Measurements from ENCODE around the gene LACC1.

The LACC1 gene

GRCh38 chr13:43879755-43880181 lies at the start of gene LACC1:
Gene LACC1, plus strand, starts transcription at chr13:43879904. Its CDS starts 1,082 bp downstream, at chr13:43880986.
- Histone ChIP-seq H3K9me3 (ENCODE audit: control insufficient read depth, insufficient read depth, low read length) (no peaks in the 10 kb centered on the region; the same call in 1 of the 2 replicates), H3K4me1 (ENCODE audit: insufficient read depth, low read length) (peaks cover 15% of the 10 kb centered on the region), H3K36me3 (ENCODE audit: insufficient read depth, low read length) (no peaks in the 10 kb centered on the region), H3K9ac (ENCODE audit: low read depth, low read length) (peak within 1 kb of the TSS; percentile 94)

- H3K4me1 ChIP-seq (ENCODE audit: insufficient read depth, low read length): no peaks in the 10 kb centered on the region
- no peaks in the 10 kb centered on the region for H3K9me3 ChIP-seq (ENCODE audit: control insufficient read depth, insufficient read depth, low read length)
- H3K36me3 ChIP-seq (ENCODE audit: insufficient read depth, low read length): no peaks in the 10 kb centered on the region
- H3K9ac ChIP-seq (ENCODE audit: low read depth, low read length): no peak overlapping the region
These were observed 49.2 kb upstream of the LACC1 start for GRCh38 chr13:43830497-43830881.

- Histone ChIP-seq H3K9ac (ENCODE audit: low read depth, low read length) (no peak overlapping the region), H3K9me3 (ENCODE audit: control insufficient read depth, insufficient read depth, low read length) (no peaks in the 10 kb centered on the region), H3K36me3 (ENCODE audit: insufficient read depth, low read length) (no peaks in the 10 kb centered on the region), H3K4me1 (ENCODE audit: insufficient read depth, low read length) (no peaks in the 10 kb centered on the region)
These were observed 48.6 kb upstream of the LACC1 start for GRCh38 chr13:43831088-43831487.

GRCh38 chr13:43835701-43836100 lies 44.0 kb upstream of the LACC1 start:
- Histone ChIP-seq H3K9ac (ENCODE audit: low read depth, low read length) (no peak overlapping the region), H3K9me3 (ENCODE audit: control insufficient read depth, insufficient read depth, low read length) (no peaks in the 10 kb centered on the region), H3K4me1 (ENCODE audit: insufficient read depth, low read length) (no peaks in the 10 kb centered on the region), H3K36me3 (ENCODE audit: insufficient read depth, low read length) (no peaks in the 10 kb centered on the region)

GRCh38 chr13:43838909-43839308 lies 40.8 kb upstream of the LACC1 start:
- no peaks in the 10 kb centered on the region for H3K9me3 ChIP-seq (ENCODE audit: control insufficient read depth, insufficient read depth, low read length)
- no peaks in the 10 kb centered on the region for H3K4me1 ChIP-seq (ENCODE audit: insufficient read depth, low read length)
- no peak overlapping the region for H3K9ac ChIP-seq (ENCODE audit: low read depth, low read length)
- no peaks in the 10 kb centered on the region for H3K36me3 ChIP-seq (ENCODE audit: insufficient read depth, low read length)

GRCh38 chr13:43846496-43847158 lies 33.1 kb upstream of the LACC1 start:
- Histone ChIP-seq H3K9me3 (ENCODE audit: control insufficient read depth, insufficient read depth, low read length) (peaks cover 5% of the 10 kb centered on the region; the same call in 1 of the 2 replicates), H3K36me3 (ENCODE audit: insufficient read depth, low read length) (no peaks in the 10 kb centered on the region), H3K9ac (ENCODE audit: low read depth, low read length) (no peak overlapping the region), H3K4me1 (ENCODE audit: insufficient read depth, low read length) (no peaks in the 10 kb centered on the region)

- H3K9ac ChIP-seq (ENCODE audit: low read depth, low read length): no peak overlapping the region
- no peaks in the 10 kb centered on the region for H3K4me1 ChIP-seq (ENCODE audit: insufficient read depth, low read length)
- peaks cover 5% of the 10 kb centered on the region; the same call in 1 of the 2 replicates for H3K9me3 ChIP-seq (ENCODE audit: control insufficient read depth, insufficient read depth, low read length)
- no peaks in the 10 kb centered on the region for H3K36me3 ChIP-seq (ENCODE audit: insufficient read depth, low read length)
These were observed 31.6 kb upstream of the LACC1 start for GRCh38 chr13:43848001-43848649.

- Histone ChIP-seq H3K36me3 (ENCODE audit: insufficient read depth, low read length) (no peaks in the 10 kb centered on the region), H3K9ac (ENCODE audit: low read depth, low read length) (no peak overlapping the region), H3K4me1 (ENCODE audit: insufficient read depth, low read length) (no peaks in the 10 kb centered on the region), H3K9me3 (ENCODE audit: control insufficient read depth, insufficient read depth, low read length) (peaks cover 5% of the 10 kb centered on the region; the same call in 1 of the 2 replicates)
These were observed 28.8 kb upstream of the LACC1 start for GRCh38 chr13:43850873-43851272.

- Histone ChIP-seq H3K9ac (ENCODE audit: low read depth, low read length) (no peak overlapping the region), H3K4me1 (ENCODE audit: insufficient read depth, low read length) (no peaks in the 10 kb centered on the region), H3K36me3 (ENCODE audit: insufficient read depth, low read length) (no peaks in the 10 kb centered on the region), H3K9me3 (ENCODE audit: control insufficient read depth, insufficient read depth, low read length) (peaks cover 5% of the 10 kb centered on the region; the same call in 1 of the 2 replicates)
These were observed 26.7 kb upstream of the LACC1 start for GRCh38 chr13:43852923-43853404.

- Histone ChIP-seq H3K4me1 (ENCODE audit: insufficient read depth, low read length) (no peaks in the 10 kb centered on the region; the same call in 1 of the 2 replicates), H3K9ac (ENCODE audit: low read depth, low read length) (no peak overlapping the region), H3K36me3 (ENCODE audit: insufficient read depth, low read length) (peaks cover 7% of the 10 kb centered on the region)
These were observed 17.8 kb upstream of the LACC1 start for GRCh38 chr13:43861863-43862262.

GRCh38 chr13:43864921-43865320 lies 14.8 kb upstream of the LACC1 start:
- Histone ChIP-seq H3K9ac (ENCODE audit: low read depth, low read length) (no peak overlapping the region), H3K4me1 (ENCODE audit: insufficient read depth, low read length) (no peaks in the 10 kb centered on the region; the same call in 1 of the 2 replicates), H3K36me3 (ENCODE audit: insufficient read depth, low read length) (peaks cover 7% of the 10 kb centered on the region), H3K9me3 (ENCODE audit: control insufficient read depth, insufficient read depth, low read length) (peaks cover 9% of the 10 kb centered on the region; the same call in 1 of the 2 replicates)

More at GRCh38 chr13:43861863-43862262, 17.8 kb upstream of the LACC1 start:
- peaks cover 9% of the 10 kb centered on the region; the same call in 1 of the 2 replicates for H3K9me3 ChIP-seq (ENCODE audit: control insufficient read depth, insufficient read depth, low read length)

- Histone ChIP-seq H3K36me3 (ENCODE audit: insufficient read depth, low read length) (peaks cover 7% of the 10 kb centered on the region), H3K9ac (ENCODE audit: low read depth, low read length) (no peak overlapping the region), H3K4me1 (ENCODE audit: insufficient read depth, low read length) (no peaks in the 10 kb centered on the region; the same call in 1 of the 2 replicates), H3K9me3 (ENCODE audit: control insufficient read depth, insufficient read depth, low read length) (peaks cover 9% of the 10 kb centered on the region; the same call in 1 of the 2 replicates)
These were observed 13.8 kb upstream of the LACC1 start for GRCh38 chr13:43865892-43866291.

GRCh38 chr13:43872181-43872580 lies 7.5 kb upstream of the LACC1 start:
- no peak overlapping the region for H3K9ac ChIP-seq (ENCODE audit: low read depth, low read length)
- H3K4me1 ChIP-seq (ENCODE audit: insufficient read depth, low read length): no peaks in the 10 kb centered on the region; the same call in 1 of the 2 replicates
- 0 out of 2 replicates have a peak, but pooled peaks cover 3% of the 10 kb centered on the region for H3K36me3 ChIP-seq (ENCODE audit: insufficient read depth, low read length)
- no peaks in the 10 kb centered on the region; the same call in 1 of the 2 replicates for H3K9me3 ChIP-seq (ENCODE audit: control insufficient read depth, insufficient read depth, low read length)

GRCh38 chr13:43874504-43875092 lies 5.1 kb upstream of the LACC1 start:
- Histone ChIP-seq H3K9me3 (ENCODE audit: control insufficient read depth, insufficient read depth, low read length) (no peaks in the 10 kb centered on the region; the same call in 1 of the 2 replicates), H3K4me1 (ENCODE audit: insufficient read depth, low read length) (peaks cover 10% of the 10 kb centered on the region), H3K36me3 (ENCODE audit: insufficient read depth, low read length) (0 out of 2 replicates have a peak, but pooled peaks cover 3% of the 10 kb centered on the region), H3K9ac (ENCODE audit: low read depth, low read length) (no peak overlapping the region)

All from ES-I3 (cell line).